Trophoblast cell (in vitro differentiated cells and primary cell): Measurements from ENCODE around the gene AMMECR1.

Experiments used
- DNase-seq, 2 donors: peaks; one replicate each; pipeline ENCODE4 v3.0.0-alpha.2; 2016
- H2AFZ ChIP-seq: 2 replicates; pipeline ENCODE4 v1.6.1; 2013; ENCODE audit warnings: low read length, moderate library complexity, mild to moderate bottlenecking; ENCODE audit not compliant: insufficient read depth, poor library complexity
- H2AK5ac ChIP-seq: 2 replicates; pipeline ENCODE4 v1.6.1; 2013; ENCODE audit warnings: mild to moderate bottlenecking, low read length
- H2BK120ac ChIP-seq: 2 replicates; pipeline ENCODE4 v1.6.1; 2013; ENCODE audit warnings: low read length, mild to moderate bottlenecking, moderate library complexity; ENCODE audit not compliant: insufficient read depth, poor library complexity
- H2BK12ac ChIP-seq: 2 replicates; pipeline ENCODE4 v1.6.1; 2013; ENCODE audit warnings: mild to moderate bottlenecking, low read length, moderate library complexity
- H2BK5ac ChIP-seq: 2 replicates; pipeline ENCODE4 v1.6.1; 2013; ENCODE audit warnings: low read length, low read depth, moderate library complexity, mild to moderate bottlenecking; ENCODE audit not compliant: poor library complexity
- H3K14ac ChIP-seq: 2 replicates; pipeline ENCODE4 v1.6.1; 2013; ENCODE audit warnings: mild to moderate bottlenecking, low read length
- H3K18ac ChIP-seq: 2 replicates; pipeline ENCODE4 v1.6.1; 2013; ENCODE audit warnings: mild to moderate bottlenecking, low read length
- H3K23ac ChIP-seq: 2 replicates; pipeline ENCODE4 v1.6.1; 2013; ENCODE audit warnings: low read length
- H3K27ac ChIP-seq: 2 replicates; pipeline ENCODE4 v1.5.1; 2013; ENCODE audit warnings: low read depth, mild to moderate bottlenecking, inconsistent platforms, low read length, moderate library complexity
- H3K27me3 ChIP-seq: 2 replicates; pipeline ENCODE4 v1.6.1; 2013; ENCODE audit warnings: inconsistent platforms, mild to moderate bottlenecking, low read length, moderate library complexity; ENCODE audit not compliant: insufficient read depth
- H3K36me3 ChIP-seq, 2 experiments: 1 replicate in 1 of 2; 2 replicates in 1 of 2; pipeline ENCODE4 v1.6.1; 2013; ENCODE audit warnings: low read length in 2 of 2, mild to moderate bottlenecking in 2 of 2, moderate library complexity in 1 of 2; ENCODE audit not compliant: insufficient read depth in 2 of 2, control insufficient read depth in 1 of 2
- H3K4ac ChIP-seq: 2 replicates; pipeline ENCODE4 v1.6.1; 2013; ENCODE audit warnings: low read depth, mild to moderate bottlenecking, low read length, moderate library complexity
- H3K4me1 ChIP-seq, 2 experiments: 1 replicate in 1 of 2; 2 replicates in 1 of 2; pipeline ENCODE4 v1.6.1; 2013; ENCODE audit warnings: low read length in 2 of 2, mild to moderate bottlenecking in 2 of 2, moderate library complexity in 1 of 2; ENCODE audit not compliant: insufficient read depth in 2 of 2, control insufficient read depth in 1 of 2
- H3K4me2 ChIP-seq: 2 replicates; pipeline ENCODE4 v1.6.1; 2013; ENCODE audit warnings: inconsistent platforms, mild to moderate bottlenecking, low read length, moderate library complexity
- H3K4me3 ChIP-seq: 2 replicates; pipeline ENCODE4 v1.5.1; 2013; ENCODE audit warnings: mild to moderate bottlenecking, low read depth, low read length, inconsistent platforms
- H3K79me1 ChIP-seq: one replicate; pipeline ENCODE4 v1.6.1; 2013; ENCODE audit warnings: low read length
- H3K79me2 ChIP-seq: 2 replicates; pipeline ENCODE4 v1.6.1; 2013; ENCODE audit warnings: low read length, mild to moderate bottlenecking; ENCODE audit not compliant: control insufficient read depth, insufficient read depth, poor library complexity
- H3K9ac ChIP-seq: 2 replicates; pipeline ENCODE4 v1.6.1; 2013; ENCODE audit warnings: mild to moderate bottlenecking, low read length
- H3K9me3 ChIP-seq: 2 replicates; pipeline ENCODE4 v1.6.1; 2013; ENCODE audit warnings: low read depth, mild to moderate bottlenecking, control low read depth, inconsistent platforms, low read length; ENCODE audit not compliant: insufficient read depth
- H4K12ac ChIP-seq: 2 replicates; pipeline ENCODE4 v1.6.1; 2013; ENCODE audit warnings: low read depth, mild to moderate bottlenecking, low read length, moderate library complexity
- H4K8ac ChIP-seq: 2 replicates; pipeline ENCODE4 v1.6.1; 2013; ENCODE audit warnings: low read depth, mild to moderate bottlenecking, low read length, moderate library complexity
- H4K91ac ChIP-seq: one replicate; pipeline ENCODE4 v1.6.1; 2013; ENCODE audit warnings: low read depth, mild to moderate bottlenecking, low read length, moderate library complexity
- WGBS: extraction: QIAGEN DNeasy Blood & Tissue Kit; methylation state at CpG from one replicate; pipeline ENCODE4 v1.1.7; 2013; ENCODE audit warnings: missing lambda C conversion rate; ENCODE audit not compliant: insufficient read length, insufficient coverage; ENCODE audit errors: extremely low coverage; 5-methylcytosine and 5-hydroxymethylcytosine counted together

The AMMECR1 gene

DNA sequence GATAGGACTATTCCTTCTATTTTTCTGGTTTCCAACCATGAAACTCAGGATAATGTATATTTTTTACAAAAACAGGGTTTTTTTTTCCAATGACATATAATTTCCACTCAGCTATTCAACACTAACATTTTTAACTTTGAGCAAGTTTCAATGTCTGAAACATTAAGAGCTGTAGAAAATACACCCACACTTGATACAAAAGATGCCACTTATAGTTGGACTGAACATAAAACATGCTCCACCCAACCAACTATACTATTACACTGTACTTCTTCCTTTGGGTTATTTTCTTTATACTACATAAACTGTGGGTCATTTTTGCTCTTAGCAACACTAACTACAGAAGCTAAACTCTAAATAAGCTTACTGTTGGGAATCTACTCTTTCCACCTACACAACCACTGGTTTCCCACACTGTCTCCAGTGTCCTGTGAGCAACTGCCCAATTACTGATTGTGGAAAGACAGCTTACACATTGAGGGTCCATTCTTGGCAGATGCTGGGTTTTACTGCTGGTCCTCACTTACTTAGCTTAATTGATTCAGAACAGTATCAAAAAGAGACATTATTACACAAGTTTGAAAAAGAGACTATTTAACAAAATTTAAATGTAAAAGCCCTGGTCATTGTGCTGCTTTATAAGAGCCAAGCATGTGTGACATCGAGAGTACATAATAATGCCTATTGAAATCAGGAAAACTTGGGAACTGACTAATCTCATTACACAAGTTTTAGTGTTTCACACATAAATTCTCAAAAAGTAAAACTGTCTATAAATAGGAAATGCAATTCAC is 6.3 kb downstream of the AMMECR1 start:
- H3K9me3 ChIP-seq: no peaks in the 10 kb centered on the region
- no peak overlapping the region for H4K8ac ChIP-seq
- no peak overlapping the region for H3K27ac ChIP-seq
- H3K4me1 ChIP-seq: no peaks in the 10 kb centered on the region
- H2BK12ac ChIP-seq: no peak overlapping the region
- H3K4me2 ChIP-seq: no peak overlapping the region
- H4K12ac ChIP-seq: no peak overlapping the region
- H3K4me3 ChIP-seq: no peak overlapping the region
- no peak overlapping the region for H3K14ac ChIP-seq
- H3K79me1 ChIP-seq: no peaks in the 10 kb centered on the region
- no peaks in the 10 kb centered on the region for H3K79me2 ChIP-seq
- no peak overlapping the region for H3K4ac ChIP-seq
- no peak overlapping the region for H2AFZ ChIP-seq
- no peak overlapping the region for H3K23ac ChIP-seq
- WGBS: no CpG with 5 or more reads among the region's 1 CpG
- H2BK5ac ChIP-seq: no peak overlapping the region
- no peak overlapping the region for H3K18ac ChIP-seq
- no peak overlapping the region for H2BK120ac ChIP-seq
- no peaks in the 10 kb centered on the region for H3K27me3 ChIP-seq
- no peak overlapping the region for H3K9ac ChIP-seq
- no peak overlapping the region for H4K91ac ChIP-seq
- no peak for DNase-seq
- no peaks in the 10 kb centered on the region for H3K36me3 ChIP-seq
- no peak overlapping the region for H2AK5ac ChIP-seq

DNA sequence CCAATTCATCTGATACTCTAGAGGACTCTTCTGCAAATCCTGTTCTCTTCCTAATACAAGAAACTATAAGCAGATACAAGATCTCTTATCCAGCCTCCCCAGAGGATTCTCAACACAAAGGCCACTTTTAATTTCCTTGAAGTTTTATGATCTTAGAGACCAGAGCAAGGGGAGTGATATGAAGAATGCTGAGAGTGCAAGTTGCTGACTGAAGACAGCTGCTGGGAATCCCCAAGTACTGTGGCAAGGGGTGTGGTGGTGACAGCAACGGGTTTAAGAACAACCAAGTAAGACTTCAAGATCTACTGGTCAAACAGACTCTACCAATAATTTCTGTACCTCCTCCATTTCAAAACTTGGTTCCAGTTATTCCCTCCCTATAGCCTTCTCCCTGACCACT is 7.0 kb downstream of the AMMECR1 start:
- H3K9me3 ChIP-seq: no peaks in the 10 kb centered on the region
- no peaks in the 10 kb centered on the region for H3K79me2 ChIP-seq
- no peak overlapping the region for H3K23ac ChIP-seq
- no peaks in the 10 kb centered on the region for H3K27me3 ChIP-seq
- H2BK120ac ChIP-seq: no peak overlapping the region
- no peak overlapping the region for H3K4ac ChIP-seq
- no peak overlapping the region for H2BK12ac ChIP-seq
- H3K4me1 ChIP-seq: no peaks in the 10 kb centered on the region
- no peaks in the 10 kb centered on the region for H3K36me3 ChIP-seq
- no CpG with 5 or more reads among the region's 1 CpG for WGBS
- H4K91ac ChIP-seq: no peak overlapping the region
- no peak overlapping the region for H4K12ac ChIP-seq
- no peak overlapping the region for H3K14ac ChIP-seq
- H3K9ac ChIP-seq: no peak overlapping the region
- no peak overlapping the region for H3K4me2 ChIP-seq
- H3K27ac ChIP-seq: no peak overlapping the region
- H2AFZ ChIP-seq: no peak overlapping the region
- H2BK5ac ChIP-seq: no peak overlapping the region
- DNase-seq: no peak
- H3K4me3 ChIP-seq: no peak overlapping the region
- H2AK5ac ChIP-seq: no peak overlapping the region
- H3K18ac ChIP-seq: no peak overlapping the region
- no peaks in the 10 kb centered on the region for H3K79me1 ChIP-seq
- H4K8ac ChIP-seq: no peak overlapping the region

DNA sequence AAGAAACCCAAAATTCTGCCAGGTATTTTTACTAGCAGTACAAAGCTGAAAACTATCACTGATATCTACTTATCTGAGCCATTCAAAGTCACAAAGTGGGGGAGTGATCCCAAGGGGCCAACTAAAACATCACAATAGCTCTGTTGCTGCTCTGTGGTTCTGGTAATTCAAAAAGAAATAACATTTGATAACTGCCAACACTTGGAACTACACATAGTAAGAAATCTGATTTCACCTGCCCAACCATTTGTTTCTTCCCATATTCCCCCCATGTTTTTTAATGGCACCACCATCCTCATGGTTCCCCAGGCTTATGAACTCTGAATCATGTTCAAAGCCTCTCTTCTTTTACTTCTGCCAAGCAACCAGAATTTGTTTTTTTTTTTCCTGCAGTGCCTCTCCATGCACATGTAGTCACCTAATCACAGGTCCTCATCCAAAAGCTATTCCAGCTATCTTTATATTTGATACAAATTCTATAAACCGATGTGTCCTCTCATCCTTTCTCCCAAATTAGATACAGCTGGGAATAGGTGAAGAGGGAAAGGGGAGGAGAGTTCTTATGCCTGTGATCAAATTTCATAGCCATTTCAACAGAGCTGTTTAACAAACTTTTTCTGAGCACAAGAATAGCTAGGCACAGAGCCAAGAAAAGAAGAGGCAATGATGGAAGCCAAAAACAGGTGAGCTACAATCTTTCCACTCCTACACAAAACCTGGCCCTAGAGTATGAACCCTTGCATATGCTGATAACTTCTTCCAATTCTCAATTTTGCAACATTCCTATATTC is 7.7 kb downstream of the AMMECR1 start:
- no peak overlapping the region for H4K8ac ChIP-seq
- H3K18ac ChIP-seq: no peak overlapping the region
- no peak overlapping the region for H4K12ac ChIP-seq
- H3K79me1 ChIP-seq: no peaks in the 10 kb centered on the region
- H2BK12ac ChIP-seq: no peak overlapping the region
- H3K79me2 ChIP-seq: no peaks in the 10 kb centered on the region
- no peaks in the 10 kb centered on the region for H3K27me3 ChIP-seq
- no peak overlapping the region for H3K23ac ChIP-seq
- no peak overlapping the region for H3K4ac ChIP-seq
- H3K27ac ChIP-seq: no peak overlapping the region
- WGBS: no CpG with 5 or more reads among the region's 1 CpG
- no peak overlapping the region for H3K4me2 ChIP-seq
- no peak for DNase-seq
- H2BK5ac ChIP-seq: no peak overlapping the region
- no peaks in the 10 kb centered on the region for H3K9me3 ChIP-seq
- no peak overlapping the region for H3K9ac ChIP-seq
- H3K4me3 ChIP-seq: no peak overlapping the region
- no peak overlapping the region for H3K14ac ChIP-seq
- no peak overlapping the region for H2AFZ ChIP-seq
- H3K4me1 ChIP-seq: no peaks in the 10 kb centered on the region
- no peak overlapping the region for H2BK120ac ChIP-seq
- H3K36me3 ChIP-seq: no peaks in the 10 kb centered on the region
- H2AK5ac ChIP-seq: no peak overlapping the region
- no peak overlapping the region for H4K91ac ChIP-seq

DNA sequence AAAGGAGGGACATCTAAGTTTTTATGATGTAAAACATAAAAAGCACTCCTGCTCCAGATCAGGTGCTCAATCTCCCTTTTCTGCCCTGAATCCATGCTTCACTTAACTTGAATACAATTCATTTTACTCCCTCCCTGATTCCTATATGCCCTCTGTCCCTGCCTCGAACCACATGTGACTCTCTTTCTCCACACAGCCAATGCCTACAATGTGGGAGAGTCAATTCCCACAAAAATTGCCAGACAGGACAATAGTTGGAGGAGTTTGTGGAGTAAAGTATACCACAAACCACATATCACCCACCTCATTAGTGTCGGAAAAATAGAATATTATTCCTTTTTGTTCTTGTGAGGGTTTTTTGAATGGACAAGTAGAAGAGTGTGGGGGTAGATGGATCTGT is 9.7 kb downstream of the AMMECR1 start:
- Histone ChIP-seq H4K8ac (no peak overlapping the region), H3K4me2 (no peak overlapping the region), H2BK120ac (no peak overlapping the region), H3K27ac (no peak overlapping the region), H3K23ac (no peak overlapping the region), H3K18ac (no peak overlapping the region), H3K4ac (no peak overlapping the region), H4K91ac (no peak overlapping the region), H4K12ac (no peak overlapping the region), H3K27me3 (no peaks in the 10 kb centered on the region), H2BK12ac (no peak overlapping the region), H3K9me3 (no peaks in the 10 kb centered on the region), H2AK5ac (no peak overlapping the region), H3K79me1 (no peaks in the 10 kb centered on the region), H2BK5ac (no peak overlapping the region), H2AFZ (no peak overlapping the region), H3K14ac (no peak overlapping the region), H3K4me1 (no peaks in the 10 kb centered on the region), H3K79me2 (no peaks in the 10 kb centered on the region), H3K9ac (no peak overlapping the region), H3K36me3 (no peaks in the 10 kb centered on the region), H3K4me3 (no peak overlapping the region)
- DNase-seq: no peak
- WGBS: no CpG with 5 or more reads among the region's 2 CpGs
